Neural progenitor cell (in vitro differentiated cells): ENCODE measurements around the gene HYAL3. TPM values are rescaled to one million over a fixed set of nuclear protein-coding genes. Genes with fewer than 3 reads are reported as not detected.

Experiments
- DNase-seq: peaks from one replicate; pipeline ENCODE4 v3.0.0-alpha.2; 2016; ENCODE audit warnings: low spot score
- H2AFZ ChIP-seq: fragments of 200-600 bp; sonication (generic); replicated peaks from 2 replicates; pipeline ENCODE4 v1.6.1; 2016; ENCODE audit warnings: antibody characterized with exemption
- H3F3A ChIP-seq: fragments of 200-600 bp; sonication (generic); 2 replicates; pipeline ENCODE4 v1.6.1; 2016; ENCODE audit warnings: antibody characterized with exemption, low read depth
- H3K27ac ChIP-seq: fragments of 200-600 bp; sonication (generic); 2 replicates; pipeline ENCODE4 v1.5.1; 2016; ENCODE audit warnings: mild to moderate bottlenecking
- H3K27me3 ChIP-seq: fragments of 200-600 bp; sonication (generic); 2 replicates; pipeline ENCODE4 v1.6.1; 2016; ENCODE audit warnings: mild to moderate bottlenecking, moderate library complexity
- H3K36me3 ChIP-seq: fragments of 200-600 bp; sonication (generic); 2 replicates; pipeline ENCODE4 v1.5.1; 2016
- H3K4me1 ChIP-seq: fragments of 200-600 bp; sonication (generic); 2 replicates; pipeline ENCODE4 v1.6.1; 2016; ENCODE audit warnings: mixed run types
- H3K4me2 ChIP-seq: fragments of 200-600 bp; sonication (generic); 2 replicates; pipeline ENCODE4 v1.6.1; 2016
- H3K4me3 ChIP-seq: fragments of 200-600 bp; sonication (generic); 2 replicates; pipeline ENCODE4 v1.5.1; 2016
- H3K79me2 ChIP-seq: fragments of 200-600 bp; sonication (generic); 2 replicates; pipeline ENCODE4 v1.6.1; 2016; ENCODE audit warnings: low read depth
- H3K9ac ChIP-seq: fragments of 200-600 bp; sonication (generic); 2 replicates; pipeline ENCODE4 v1.6.1; 2016
- H3K9me3 ChIP-seq: fragments of 200-600 bp; sonication (generic); 2 replicates; pipeline ENCODE4 v1.5.1; 2016; ENCODE audit warnings: low read depth
- H4K20me1 ChIP-seq: fragments of 200-600 bp; sonication (generic); 2 replicates; pipeline ENCODE4 v1.6.1; 2016; ENCODE audit warnings: low read depth
- H3K27ac Mint-ChIP-seq: 3 replicates; pipeline ENCODE4 v1.8.0; 2021; ENCODE audit warnings: mixed read lengths
- H3K27me3 Mint-ChIP-seq: 2 replicates; pipeline ENCODE4 v1.8.0; 2022; ENCODE audit warnings: low read depth, mild to moderate bottlenecking, inconsistent platforms, moderate library complexity, mixed read lengths; ENCODE audit not compliant: insufficient read depth
- H3K36me3 Mint-ChIP-seq: 3 replicates; pipeline ENCODE4 v1.8.0; 2021; ENCODE audit warnings: mixed read lengths
- H3K4me1 Mint-ChIP-seq: 3 replicates; pipeline ENCODE4 v1.8.0; 2021; ENCODE audit warnings: mixed read lengths
- H3K4me3 Mint-ChIP-seq: 3 replicates; pipeline ENCODE4 v1.8.0; 2021; ENCODE audit warnings: mild to moderate bottlenecking, moderate library complexity, mixed read lengths
- H3K9me3 Mint-ChIP-seq: 3 replicates; pipeline ENCODE4 v1.8.0; 2020; ENCODE audit warnings: mixed read lengths
- EZH2 ChIP-seq: fragments of 200-600 bp; sonication (generic); IDR thresholded peaks from 2 replicates; pipeline ENCODE4 v1.6.1; 2017; ENCODE audit warnings: antibody characterized with exemption, mild to moderate bottlenecking, moderate library complexity
- EZH2phosphoT487 ChIP-seq: fragments of 200-600 bp; sonication (generic); IDR thresholded peaks from 2 replicates; pipeline ENCODE4 v1.6.1; 2017; ENCODE audit warnings: antibody characterized with exemption
- total RNA-seq: library from RNA; depleted of rRNA; stranded (reverse); fragments of >200 nt; gene quantifications from 2 replicates; pipeline ENCODE4 v1.2.3, GENCODE V29; 2015; ENCODE audit warnings: low replicate concordance
- TF ChIP-seq, protein P1 (sequence below): fragments of 200-600 bp; sonication (generic); IDR thresholded peaks from 2 replicates; pipeline ENCODE4 v1.5.1; 2017; ENCODE audit warnings: antibody characterized with exemption, mild to moderate bottlenecking

The HYAL3 gene
- total RNA-seq, 1 donor from 2014 or later = 2.2 TPM

DNA sequence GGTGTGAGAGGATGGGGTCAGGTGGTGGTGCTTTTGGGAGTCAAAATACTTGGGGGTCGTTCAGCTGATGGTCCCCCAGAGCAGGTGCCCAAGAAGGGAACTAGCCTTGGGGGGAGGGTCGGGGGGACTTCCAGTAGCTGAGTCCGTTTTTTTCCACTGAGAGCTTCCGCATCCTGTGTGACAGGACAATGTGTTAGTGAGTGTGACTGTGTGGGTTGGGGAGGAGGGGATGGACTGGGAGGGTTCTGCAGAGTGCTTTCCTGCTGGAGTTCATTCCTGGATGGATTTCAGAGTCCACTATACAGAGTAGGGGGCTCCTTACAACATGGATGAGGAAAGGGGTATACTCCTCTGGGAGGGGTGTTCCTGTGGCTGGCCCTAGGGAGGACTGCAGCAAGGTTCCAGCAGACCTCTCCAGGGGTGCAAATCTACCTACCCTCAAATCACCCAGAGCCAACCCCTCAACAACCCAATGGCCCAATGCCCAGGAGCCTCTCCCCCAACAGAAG, 23.9 kb upstream of the HYAL3 start:
- Histone ChIP-seq H3F3A (peaks cover 35% of the 10 kb centered on the region), H3K36me3 (no peaks in the 10 kb centered on the region), H3K4me2 (no peak overlapping the region), H3K4me3 (no peak overlapping the region), H3K9ac (no peak overlapping the region), H3K27me3 (no peaks in the 10 kb centered on the region), H2AFZ (no peak overlapping the region), H3K9me3 (no peaks in the 10 kb centered on the region), H4K20me1 (peaks cover 36% of the 10 kb centered on the region), H3K27ac (no peak overlapping the region), H3K4me1 (peaks cover 34% of the 10 kb centered on the region), H3K79me2 (peaks cover 44% of the 10 kb centered on the region)
- TF ChIP-seq, protein P1, sequence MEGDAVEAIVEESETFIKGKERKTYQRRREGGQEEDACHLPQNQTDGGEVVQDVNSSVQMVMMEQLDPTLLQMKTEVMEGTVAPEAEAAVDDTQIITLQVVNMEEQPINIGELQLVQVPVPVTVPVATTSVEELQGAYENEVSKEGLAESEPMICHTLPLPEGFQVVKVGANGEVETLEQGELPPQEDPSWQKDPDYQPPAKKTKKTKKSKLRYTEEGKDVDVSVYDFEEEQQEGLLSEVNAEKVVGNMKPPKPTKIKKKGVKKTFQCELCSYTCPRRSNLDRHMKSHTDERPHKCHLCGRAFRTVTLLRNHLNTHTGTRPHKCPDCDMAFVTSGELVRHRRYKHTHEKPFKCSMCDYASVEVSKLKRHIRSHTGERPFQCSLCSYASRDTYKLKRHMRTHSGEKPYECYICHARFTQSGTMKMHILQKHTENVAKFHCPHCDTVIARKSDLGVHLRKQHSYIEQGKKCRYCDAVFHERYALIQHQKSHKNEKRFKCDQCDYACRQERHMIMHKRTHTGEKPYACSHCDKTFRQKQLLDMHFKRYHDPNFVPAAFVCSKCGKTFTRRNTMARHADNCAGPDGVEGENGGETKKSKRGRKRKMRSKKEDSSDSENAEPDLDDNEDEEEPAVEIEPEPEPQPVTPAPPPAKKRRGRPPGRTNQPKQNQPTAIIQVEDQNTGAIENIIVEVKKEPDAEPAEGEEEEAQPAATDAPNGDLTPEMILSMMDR = no peak
- TF ChIP-seq EZH2phosphoT487 (no peak), EZH2 (no peak)
- H3K4me3 Mint-ChIP-seq = peak overlapping the region; percentile 88
- H3K4me1 Mint-ChIP-seq = peaks cover 54% of the 10 kb centered on the region
- peaks cover 16% of the 10 kb centered on the region for H3K36me3 Mint-ChIP-seq
- H3K9me3 Mint-ChIP-seq = no peaks in the 10 kb centered on the region
- no peak for DNase-seq
- peaks cover 4% of the 10 kb centered on the region for H3K27me3 Mint-ChIP-seq
- H3K27ac Mint-ChIP-seq = peak overlapping the region; percentile 53

DNA sequence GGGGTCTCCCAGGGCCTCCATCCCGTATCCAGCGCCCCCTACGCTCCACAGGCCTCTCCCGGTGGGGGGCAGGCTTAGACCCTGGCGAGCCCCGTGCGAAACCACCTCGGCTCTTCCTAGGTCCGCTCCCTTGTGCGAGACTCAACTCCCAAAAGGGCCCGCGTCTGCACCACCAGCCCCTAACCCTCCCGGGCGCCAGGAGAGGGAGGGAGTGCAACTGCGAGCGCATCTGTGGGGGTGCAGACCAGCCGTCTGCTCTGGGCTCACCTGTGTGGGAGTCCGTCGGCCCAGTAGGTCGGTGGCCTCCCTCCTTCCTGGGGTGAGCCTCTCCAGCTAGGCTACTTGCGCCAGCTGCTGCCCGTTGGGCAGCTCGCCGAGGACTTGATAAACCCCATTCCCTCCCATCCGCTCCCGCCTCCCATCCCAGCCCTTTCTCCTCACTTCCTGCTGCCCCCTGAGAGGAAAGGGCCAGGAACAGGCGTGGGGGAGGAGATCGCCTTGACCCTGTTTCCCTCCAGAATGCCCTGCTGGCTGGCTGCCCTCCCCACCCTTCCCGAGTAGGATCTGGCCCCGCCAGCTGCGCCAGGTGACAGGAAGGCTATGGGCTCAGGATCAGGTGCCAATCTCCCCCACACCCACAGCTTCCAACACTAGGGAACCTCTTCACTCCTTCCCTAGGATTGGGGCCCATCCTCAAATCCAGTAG, 23.3 kb upstream of the HYAL3 start, which contains the start of gene HYAL2:
HYAL2 (minus strand) TSS at position 360 of the 706 bp plus-strand sequence. CDS start 2,256 bp downstream, outside the sequence.
- Histone ChIP-seq H2AFZ (peak within 1 kb of the TSS; percentile 95), H3K27me3 (no peaks in the 10 kb centered on the region), H3K4me2 (peak within 1 kb of the TSS; percentile 88), H3F3A (peaks cover 35% of the 10 kb centered on the region), H3K27ac (peak within 1 kb of the TSS; percentile 99), H3K9me3 (no peaks in the 10 kb centered on the region), H4K20me1 (peaks cover 40% of the 10 kb centered on the region), H3K36me3 (no peaks in the 10 kb centered on the region), H3K79me2 (peaks cover 46% of the 10 kb centered on the region), H3K4me1 (peaks cover 34% of the 10 kb centered on the region), H3K4me3 (peak within 1 kb of the TSS; percentile 84), H3K9ac (peak within 1 kb of the TSS; percentile 91)
- TF ChIP-seq EZH2 = no peak
- TF ChIP-seq, protein P1 = no peak
- no peak for TF ChIP-seq EZH2phosphoT487
- peak; percentile 61 for DNase-seq
- H3K4me1 Mint-ChIP-seq = peaks cover 51% of the 10 kb centered on the region
- no peaks in the 10 kb centered on the region for H3K9me3 Mint-ChIP-seq
- peak within 1 kb of the TSS; percentile 88 for H3K4me3 Mint-ChIP-seq
- peaks cover 17% of the 10 kb centered on the region for H3K36me3 Mint-ChIP-seq
- peaks cover 4% of the 10 kb centered on the region for H3K27me3 Mint-ChIP-seq
- peak within 1 kb of the TSS; percentile 100 for H3K27ac Mint-ChIP-seq

DNA sequence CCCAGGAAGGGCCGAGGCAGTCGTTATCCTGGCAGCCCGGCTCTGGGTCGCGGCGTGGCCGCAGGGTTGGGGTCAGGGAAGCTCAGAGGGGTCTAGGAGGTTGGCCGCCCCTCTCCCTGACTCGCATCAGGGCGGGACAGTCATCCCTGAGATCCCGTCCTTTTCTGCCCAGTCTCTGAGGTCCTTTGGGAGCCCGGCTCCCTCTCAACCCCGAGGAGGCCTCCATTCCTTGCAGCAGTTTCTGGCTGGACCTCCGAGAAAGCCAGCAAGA, 22.8 kb upstream of the HYAL3 start:
- Histone ChIP-seq H3K9ac (no peak overlapping the region), H3K27ac (no peak overlapping the region), H3K27me3 (no peaks in the 10 kb centered on the region), H3K36me3 (no peaks in the 10 kb centered on the region), H3K4me3 (peak overlapping the region; percentile 84), H3K9me3 (no peaks in the 10 kb centered on the region), H3K4me1 (peaks cover 30% of the 10 kb centered on the region), H3K79me2 (peaks cover 45% of the 10 kb centered on the region), H2AFZ (peak overlapping the region; percentile 30), H3F3A (peaks cover 35% of the 10 kb centered on the region), H3K4me2 (peak overlapping the region; percentile 88), H4K20me1 (peaks cover 37% of the 10 kb centered on the region)
- peaks cover 20% of the 10 kb centered on the region for H3K36me3 Mint-ChIP-seq
- peak overlapping the region; percentile 88 for H3K4me3 Mint-ChIP-seq
- H3K9me3 Mint-ChIP-seq = no peaks in the 10 kb centered on the region
- peaks cover 51% of the 10 kb centered on the region for H3K4me1 Mint-ChIP-seq
- no peak for DNase-seq
- TF ChIP-seq EZH2phosphoT487 = no peak
- TF ChIP-seq, protein P1 = no peak
- TF ChIP-seq EZH2 = no peak
- H3K27me3 Mint-ChIP-seq = peaks cover 4% of the 10 kb centered on the region
- no peak overlapping the region for H3K27ac Mint-ChIP-seq
